ENCODE measurements around the gene PDGFRA. TPM values are rescaled to one million over a fixed set of nuclear protein-coding genes. Genes with fewer than 3 reads are reported as not detected.

PDGFRA gene
- total and polyA plus RNA-seq, 10 of the 15 experiments (the other 5 are each of a cell fraction or from before 2014, with no cell fraction given): 0.01 to 0.28 (median 0.06) TPM; not detected in 5

DNA sequence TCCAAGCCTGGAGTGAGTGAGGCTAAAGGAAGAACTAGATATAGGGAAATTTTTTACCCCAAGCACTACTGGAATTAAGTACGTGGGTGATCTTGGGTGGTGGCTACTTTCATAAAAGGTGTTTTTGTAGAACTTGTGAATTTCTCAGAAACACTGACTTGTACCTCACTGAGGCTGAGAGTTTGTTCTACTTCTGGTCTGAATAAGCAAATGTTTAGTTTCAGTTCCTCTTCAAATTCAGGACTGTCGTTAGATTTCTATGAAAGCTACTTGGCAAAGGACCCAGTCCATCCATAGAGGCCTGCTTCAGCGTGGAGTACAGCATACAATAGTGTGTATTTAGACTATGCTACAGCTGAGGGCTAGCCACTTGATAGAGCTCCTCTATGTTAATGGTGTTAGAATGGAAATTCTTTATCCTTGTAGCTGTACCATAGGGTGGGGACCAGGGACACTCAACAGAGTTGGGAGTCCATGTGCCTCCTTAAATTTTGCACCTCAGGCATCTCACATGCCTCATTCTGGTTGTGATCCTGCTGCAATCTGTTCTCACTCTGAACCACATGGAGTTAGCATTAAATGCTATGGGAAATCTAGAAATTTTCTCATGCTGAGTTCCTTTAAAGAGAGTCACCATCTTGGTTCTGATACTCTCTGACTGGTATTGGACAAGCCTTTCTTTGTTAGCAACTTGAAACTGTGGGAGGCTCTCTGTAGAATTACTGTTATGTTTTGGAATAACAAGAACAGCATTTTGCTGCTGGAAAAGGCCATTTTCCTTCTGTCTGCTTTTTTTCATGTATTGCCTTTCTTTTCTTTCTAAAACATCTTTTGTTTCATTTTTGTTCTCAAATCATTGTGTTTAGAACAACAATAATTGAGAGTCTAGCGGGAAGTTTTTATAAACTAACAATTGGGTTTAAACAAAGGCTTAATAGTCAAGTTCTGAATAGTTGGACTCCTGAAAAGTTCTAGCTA lies 86.8 kb downstream of the PDGFRA start (continued):
- TF ChIP-seq NR2C1 (IDR thresholded peaks at IDR 0.05) (no peak), ASH2L (IDR thresholded peaks at IDR 0.05; ENCODE audit: borderline replicate concordance, low read depth) (no peak), PBX3 (IDR thresholded peaks at IDR 0.05; ENCODE audit: insufficient replicate concordance, low read depth, low read length) (no peak), MXI1 (IDR thresholded peaks at IDR 0.05; ENCODE audit: low read depth, low read length) (no peak), POLR2A (IDR thresholded peaks at IDR 0.05; ENCODE audit: low read depth, low read length) (no peak), ZSCAN29 (IDR thresholded peaks at IDR 0.05) (no peak), TCF12 (IDR thresholded peaks at IDR 0.05; ENCODE audit: low read depth, low read length) (no peak), BMI1 (IDR thresholded peaks at IDR 0.05; ENCODE audit: borderline replicate concordance) (peak; percentile 35; the same call in 1 of the 2 replicates), JUND (IDR thresholded peaks at IDR 0.05; ENCODE audit: low read depth, low read length) (no peak), TCF7 (IDR thresholded peaks at IDR 0.05; ENCODE audit: borderline replicate concordance) (no peak), EED (IDR thresholded peaks at IDR 0.05; ENCODE audit: low read depth) (0 out of 2 replicates have a peak, but pooled peaks have one; percentile 77), KLF5 (IDR thresholded peaks at IDR 0.05; ENCODE audit: partially characterized antibody) (no peak), NRF1 (conservative IDR thresholded peaks at IDR 0.05; ENCODE audit: low read depth, low read length) (no peak), MAX (IDR thresholded peaks at IDR 0.05; ENCODE audit: low read depth, low read length) (no peak), NFXL1 (IDR thresholded peaks at IDR 0.05; ENCODE audit: borderline replicate concordance) (no peak), CREM (IDR thresholded peaks at IDR 0.05; ENCODE audit: low read depth) (peak; percentile 30; the same call in 1 of the 2 replicates), POLR2AphosphoS2 (IDR thresholded peaks at IDR 0.05; ENCODE audit: low read depth, low read length) (no peak), CTCF (IDR thresholded peaks at IDR 0.05 in 2 of 3, conservative IDR thresholded peaks at IDR 0.05 in 1 of 3; ENCODE audit: control insufficient read depth in 2 of 3, extremely low read depth in 1 of 3, insufficient read depth in 1 of 3, low read depth in 3 of 3, low read length in 3 of 3) (no peak)
- TF ChIP-seq, protein P1, sequence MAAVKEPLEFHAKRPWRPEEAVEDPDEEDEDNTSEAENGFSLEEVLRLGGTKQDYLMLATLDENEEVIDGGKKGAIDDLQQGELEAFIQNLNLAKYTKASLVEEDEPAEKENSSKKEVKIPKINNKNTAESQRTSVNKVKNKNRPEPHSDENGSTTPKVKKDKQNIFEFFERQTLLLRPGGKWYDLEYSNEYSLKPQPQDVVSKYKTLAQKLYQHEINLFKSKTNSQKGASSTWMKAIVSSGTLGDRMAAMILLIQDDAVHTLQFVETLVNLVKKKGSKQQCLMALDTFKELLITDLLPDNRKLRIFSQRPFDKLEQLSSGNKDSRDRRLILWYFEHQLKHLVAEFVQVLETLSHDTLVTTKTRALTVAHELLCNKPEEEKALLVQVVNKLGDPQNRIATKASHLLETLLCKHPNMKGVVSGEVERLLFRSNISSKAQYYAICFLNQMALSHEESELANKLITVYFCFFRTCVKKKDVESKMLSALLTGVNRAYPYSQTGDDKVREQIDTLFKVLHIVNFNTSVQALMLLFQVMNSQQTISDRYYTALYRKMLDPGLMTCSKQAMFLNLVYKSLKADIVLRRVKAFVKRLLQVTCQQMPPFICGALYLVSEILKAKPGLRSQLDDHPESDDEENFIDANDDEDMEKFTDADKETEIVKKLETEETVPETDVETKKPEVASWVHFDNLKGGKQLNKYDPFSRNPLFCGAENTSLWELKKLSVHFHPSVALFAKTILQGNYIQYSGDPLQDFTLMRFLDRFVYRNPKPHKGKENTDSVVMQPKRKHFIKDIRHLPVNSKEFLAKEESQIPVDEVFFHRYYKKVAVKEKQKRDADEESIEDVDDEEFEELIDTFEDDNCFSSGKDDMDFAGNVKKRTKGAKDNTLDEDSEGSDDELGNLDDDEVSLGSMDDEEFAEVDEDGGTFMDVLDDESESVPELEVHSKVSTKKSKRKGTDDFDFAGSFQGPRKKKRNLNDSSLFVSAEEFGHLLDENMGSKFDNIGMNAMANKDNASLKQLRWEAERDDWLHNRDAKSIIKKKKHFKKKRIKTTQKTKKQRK (IDR thresholded peaks at IDR 0.05; ENCODE audit: low read depth, low read length): no peak
- TF ChIP-seq, protein P2, sequence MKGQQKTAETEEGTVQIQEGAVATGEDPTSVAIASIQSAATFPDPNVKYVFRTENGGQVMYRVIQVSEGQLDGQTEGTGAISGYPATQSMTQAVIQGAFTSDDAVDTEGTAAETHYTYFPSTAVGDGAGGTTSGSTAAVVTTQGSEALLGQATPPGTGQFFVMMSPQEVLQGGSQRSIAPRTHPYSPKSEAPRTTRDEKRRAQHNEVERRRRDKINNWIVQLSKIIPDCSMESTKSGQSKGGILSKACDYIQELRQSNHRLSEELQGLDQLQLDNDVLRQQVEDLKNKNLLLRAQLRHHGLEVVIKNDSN (IDR thresholded peaks at IDR 0.05; ENCODE audit: borderline replicate concordance, extremely low read length, insufficient read depth, low read depth, low read length): no peak
